GM12801 (cell line): ENCODE measurements around the gene RBM23.

Experiments used
- CTCF ChIP-seq: IDR thresholded peaks from one replicate; pipeline ENCODE4 v1.5.1; 2011; ENCODE audit warnings: control low read depth; ENCODE audit not compliant: insufficient read length; ENCODE audit errors: extremely low read depth

The RBM23 gene

GRCh38 chr14:22865424-22866405 lies 53.2 kb downstream of the RBM23 start:
- no peak for TF ChIP-seq CTCF

GRCh38 chr14:22864979-22865378 lies 54.0 kb downstream of the RBM23 start:
- no peak for TF ChIP-seq CTCF

GRCh38 chr14:22861651-22862050 lies 57.3 kb downstream of the RBM23 start:
- TF ChIP-seq CTCF: no peak

- no peak for TF ChIP-seq CTCF
Measured at GRCh38 chr14:22856428-22856827, 62.5 kb downstream of the RBM23 start.

- TF ChIP-seq CTCF: no peak
Measured at GRCh38 chr14:22854963-22855724, 63.8 kb downstream of the RBM23 start.

- no peak for TF ChIP-seq CTCF
Measured at GRCh38 chr14:22852940-22853767, 65.8 kb downstream of the RBM23 start.

- no peak for TF ChIP-seq CTCF
Measured at GRCh38 chr14:22852599-22852939, 66.4 kb downstream of the RBM23 start.
